Left ventricle myocardium inferior (tissue), 1 donor: Measurements from ENCODE around the gene AP3B1. TPM values are rescaled to one million over a fixed set of nuclear protein-coding genes. Genes with fewer than 3 reads are reported as not detected.

Source experiments
- DNase-seq: peaks from one replicate; pipeline ENCODE4 v3.0.0-alpha.2; 2020
- H3K27ac ChIP-seq: fragments of 200-600 bp; replicated peaks from 2 replicates; pipeline ENCODE4 v1.8.0; 2021
- H3K27me3 ChIP-seq: fragments of 200-600 bp; 2 replicates; pipeline ENCODE4 v1.8.0; 2021; ENCODE audit warnings: low read depth
- H3K36me3 ChIP-seq: fragments of 200-600 bp; 2 replicates; pipeline ENCODE4 v1.8.0; 2021
- H3K4me1 ChIP-seq: fragments of 200-600 bp; 2 replicates; pipeline ENCODE4 v1.8.0; 2021
- H3K4me3 ChIP-seq: fragments of 200-600 bp; 2 replicates; pipeline ENCODE4 v1.8.0; 2021; ENCODE audit warnings: mild to moderate bottlenecking, moderate library complexity
- H3K9me3 ChIP-seq: fragments of 200-600 bp; replicated peaks from 2 replicates; pipeline ENCODE4 v1.8.0; 2021
- intact Hi-C: fragments of 100-400 bp; cut with micrococcal nuclease; formaldehyde crosslinking; loops from one replicate; pipeline ENCODE4 v1.11.0; 2022
- long read RNA-seq: library from polyadenylated mRNA; unstranded; transcript quantifications from one replicate; pipeline ENCODE4 v2.0.0, GENCODE V29; 2021
- total RNA-seq: library from RNA; stranded (reverse); fragmentation: NEBNext Ultra II Directional; extraction: Animal tissue kit (Norgen Biotek cat#: 25700); gene quantifications from one replicate; pipeline ENCODE4 v1.2.1, GENCODE V29; 2021
- TF ChIP-seq, protein P1 (sequence below): fragments of 200-600 bp; IDR thresholded peaks from 2 replicates; pipeline ENCODE4 v1.8.0; 2021; ENCODE audit warnings: antibody characterized with exemption, mild to moderate bottlenecking, borderline replicate concordance
- donor health status: DM: no; HTN: yes; CAD: no; lungs with severe emphysema.

Gene AP3B1, protein sequence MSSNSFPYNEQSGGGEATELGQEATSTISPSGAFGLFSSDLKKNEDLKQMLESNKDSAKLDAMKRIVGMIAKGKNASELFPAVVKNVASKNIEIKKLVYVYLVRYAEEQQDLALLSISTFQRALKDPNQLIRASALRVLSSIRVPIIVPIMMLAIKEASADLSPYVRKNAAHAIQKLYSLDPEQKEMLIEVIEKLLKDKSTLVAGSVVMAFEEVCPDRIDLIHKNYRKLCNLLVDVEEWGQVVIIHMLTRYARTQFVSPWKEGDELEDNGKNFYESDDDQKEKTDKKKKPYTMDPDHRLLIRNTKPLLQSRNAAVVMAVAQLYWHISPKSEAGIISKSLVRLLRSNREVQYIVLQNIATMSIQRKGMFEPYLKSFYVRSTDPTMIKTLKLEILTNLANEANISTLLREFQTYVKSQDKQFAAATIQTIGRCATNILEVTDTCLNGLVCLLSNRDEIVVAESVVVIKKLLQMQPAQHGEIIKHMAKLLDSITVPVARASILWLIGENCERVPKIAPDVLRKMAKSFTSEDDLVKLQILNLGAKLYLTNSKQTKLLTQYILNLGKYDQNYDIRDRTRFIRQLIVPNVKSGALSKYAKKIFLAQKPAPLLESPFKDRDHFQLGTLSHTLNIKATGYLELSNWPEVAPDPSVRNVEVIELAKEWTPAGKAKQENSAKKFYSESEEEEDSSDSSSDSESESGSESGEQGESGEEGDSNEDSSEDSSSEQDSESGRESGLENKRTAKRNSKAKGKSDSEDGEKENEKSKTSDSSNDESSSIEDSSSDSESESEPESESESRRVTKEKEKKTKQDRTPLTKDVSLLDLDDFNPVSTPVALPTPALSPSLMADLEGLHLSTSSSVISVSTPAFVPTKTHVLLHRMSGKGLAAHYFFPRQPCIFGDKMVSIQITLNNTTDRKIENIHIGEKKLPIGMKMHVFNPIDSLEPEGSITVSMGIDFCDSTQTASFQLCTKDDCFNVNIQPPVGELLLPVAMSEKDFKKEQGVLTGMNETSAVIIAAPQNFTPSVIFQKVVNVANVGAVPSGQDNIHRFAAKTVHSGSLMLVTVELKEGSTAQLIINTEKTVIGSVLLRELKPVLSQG
- 22.0 TPM for total RNA-seq
- long read RNA-seq, full-length matches to known transcripts: 7 of 22 reads
- long read RNA-seq, partial matches to known transcripts: 8 of 22 reads
- long read RNA-seq, other reads (novel, unspliced or antisense): 7 of 22 reads

- Histone ChIP-seq H3K27me3 (no peaks in the 10 kb centered on the region), H3K9me3 (no peaks in the 10 kb centered on the region), H3K27ac (peak within 1 kb of the TSS; percentile 86), H3K4me3 (peak within 1 kb of the TSS; percentile 87), H3K36me3 (no peaks in the 10 kb centered on the region), H3K4me1 (peaks cover 46% of the 10 kb centered on the region)
- intact Hi-C loops: loop anchor here (2.0 kb wide), 1 partner anchor 66 kb away; the partner anchor contains the start of gene SCAMP1
- TF ChIP-seq, protein P1, sequence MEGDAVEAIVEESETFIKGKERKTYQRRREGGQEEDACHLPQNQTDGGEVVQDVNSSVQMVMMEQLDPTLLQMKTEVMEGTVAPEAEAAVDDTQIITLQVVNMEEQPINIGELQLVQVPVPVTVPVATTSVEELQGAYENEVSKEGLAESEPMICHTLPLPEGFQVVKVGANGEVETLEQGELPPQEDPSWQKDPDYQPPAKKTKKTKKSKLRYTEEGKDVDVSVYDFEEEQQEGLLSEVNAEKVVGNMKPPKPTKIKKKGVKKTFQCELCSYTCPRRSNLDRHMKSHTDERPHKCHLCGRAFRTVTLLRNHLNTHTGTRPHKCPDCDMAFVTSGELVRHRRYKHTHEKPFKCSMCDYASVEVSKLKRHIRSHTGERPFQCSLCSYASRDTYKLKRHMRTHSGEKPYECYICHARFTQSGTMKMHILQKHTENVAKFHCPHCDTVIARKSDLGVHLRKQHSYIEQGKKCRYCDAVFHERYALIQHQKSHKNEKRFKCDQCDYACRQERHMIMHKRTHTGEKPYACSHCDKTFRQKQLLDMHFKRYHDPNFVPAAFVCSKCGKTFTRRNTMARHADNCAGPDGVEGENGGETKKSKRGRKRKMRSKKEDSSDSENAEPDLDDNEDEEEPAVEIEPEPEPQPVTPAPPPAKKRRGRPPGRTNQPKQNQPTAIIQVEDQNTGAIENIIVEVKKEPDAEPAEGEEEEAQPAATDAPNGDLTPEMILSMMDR: no peak
- peak; percentile 100 for DNase-seq
Measured at GRCh38 chr5:78294248-78295034, at the start of gene AP3B1. Gene AP3B1, minus strand, starts transcription at chr5:78294698. Its CDS starts 119 bp downstream, at chr5:78294579.

GRCh38 chr5:78341440-78341839 lies 46.9 kb upstream of the AP3B1 start:
- TF ChIP-seq, protein P1: no peak
- no peak overlapping the region for H3K27ac ChIP-seq
- peaks cover 12% of the 10 kb centered on the region for H3K4me1 ChIP-seq
- intact Hi-C loops: no loop called here
- no peak overlapping the region for H3K4me3 ChIP-seq
- no peaks in the 10 kb centered on the region for H3K27me3 ChIP-seq
- no peak for DNase-seq
- H3K9me3 ChIP-seq: peaks cover 15% of the 10 kb centered on the region
- no peaks in the 10 kb centered on the region for H3K36me3 ChIP-seq

DNA sequence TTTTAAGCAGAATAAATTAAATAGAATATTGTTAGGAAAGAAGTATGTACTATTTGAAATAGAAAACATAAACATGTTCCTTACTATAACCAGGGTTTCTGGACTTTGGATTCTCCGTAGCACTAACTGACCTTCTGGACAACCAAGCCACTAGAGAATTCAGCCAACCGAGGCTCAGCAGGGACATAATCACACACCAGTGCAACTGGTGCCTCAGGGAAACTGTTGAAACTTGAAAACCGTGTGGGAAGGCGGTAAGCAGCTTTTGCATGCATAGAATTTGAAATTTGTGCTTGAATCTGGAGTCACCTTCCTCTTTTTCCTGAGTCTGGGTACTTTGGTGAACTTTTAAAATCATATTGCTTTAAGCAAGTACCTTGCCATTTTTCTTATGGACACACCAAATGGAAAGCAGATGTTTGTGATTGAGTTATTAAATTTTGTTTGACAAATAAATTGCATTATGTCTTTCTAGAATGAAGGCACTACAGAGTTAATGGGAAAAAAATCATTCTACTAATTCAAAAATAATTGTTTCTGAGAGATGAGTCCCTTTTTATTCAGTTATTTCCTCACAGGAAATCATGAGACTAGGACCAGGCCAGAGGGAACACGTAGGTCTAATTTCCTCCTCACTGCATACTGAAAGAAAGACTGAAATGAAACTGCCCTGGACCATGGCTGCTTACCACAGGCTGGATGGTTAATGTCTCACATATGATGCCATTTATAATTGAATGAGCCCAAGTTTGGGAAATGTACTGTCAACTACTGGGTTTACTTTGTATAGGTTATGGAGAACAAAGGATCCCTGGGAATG lies 45.3 kb upstream of the AP3B1 start:
- DNase-seq: no peak
- TF ChIP-seq, protein P1: no peak
- Histone ChIP-seq H3K4me3 (no peak overlapping the region), H3K9me3 (peaks cover 15% of the 10 kb centered on the region), H3K27ac (no peak overlapping the region), H3K36me3 (no peaks in the 10 kb centered on the region), H3K4me1 (peaks cover 3% of the 10 kb centered on the region), H3K27me3 (no peaks in the 10 kb centered on the region)
- intact Hi-C loops: no loop called here

DNA sequence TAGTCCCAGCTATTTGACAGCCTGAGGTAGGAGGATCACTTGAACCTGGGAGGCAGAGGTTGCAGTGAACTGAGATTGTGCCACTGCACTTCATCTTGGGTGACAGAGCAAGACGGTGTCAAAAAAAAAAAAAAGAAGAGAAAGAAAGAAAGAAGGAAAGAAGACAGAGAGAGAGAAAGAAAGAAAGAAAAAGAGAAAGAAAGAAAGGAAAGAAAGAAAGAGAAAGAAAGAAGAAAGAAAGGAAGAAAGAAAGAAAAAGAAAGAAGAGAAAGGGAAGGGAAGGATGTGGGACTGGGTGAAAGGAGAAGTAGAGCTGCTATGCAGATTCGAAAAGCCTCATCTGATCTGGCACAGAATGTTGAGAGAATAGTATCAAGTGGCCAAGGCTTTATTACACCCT lies 42.2 kb upstream of the AP3B1 start:
- TF ChIP-seq, protein P1: no peak
- H3K27ac ChIP-seq: no peak overlapping the region
- no peak for DNase-seq
- H3K4me3 ChIP-seq: no peak overlapping the region
- H3K27me3 ChIP-seq: no peaks in the 10 kb centered on the region
- intact Hi-C loops: no loop called here
- H3K36me3 ChIP-seq: no peaks in the 10 kb centered on the region
- peaks cover 3% of the 10 kb centered on the region for H3K4me1 ChIP-seq
- H3K9me3 ChIP-seq: peaks cover 15% of the 10 kb centered on the region
